Measurements from ENCODE around the gene HYOU1.

DNA sequence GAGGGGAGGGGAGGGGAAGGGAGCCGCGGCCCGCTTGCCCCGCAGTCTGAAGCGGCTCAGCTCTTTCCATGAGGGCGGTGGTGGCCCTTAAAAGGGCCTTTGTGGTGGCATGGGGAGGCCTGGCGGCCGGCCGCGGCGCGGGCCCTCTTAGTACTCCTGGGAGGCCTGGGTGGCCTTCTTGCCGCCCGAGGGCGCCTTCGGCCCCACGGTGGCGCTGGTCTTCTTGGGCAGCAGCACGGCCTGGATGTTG is 37.7 kb upstream of the HYOU1 start:
- no peak for TF ChIP-seq EZH2 (IDR thresholded peaks at IDR 0.05; ENCODE audit: borderline replicate concordance, low read depth, low read length, severe bottlenecking)
- TF ChIP-seq, protein P1, sequence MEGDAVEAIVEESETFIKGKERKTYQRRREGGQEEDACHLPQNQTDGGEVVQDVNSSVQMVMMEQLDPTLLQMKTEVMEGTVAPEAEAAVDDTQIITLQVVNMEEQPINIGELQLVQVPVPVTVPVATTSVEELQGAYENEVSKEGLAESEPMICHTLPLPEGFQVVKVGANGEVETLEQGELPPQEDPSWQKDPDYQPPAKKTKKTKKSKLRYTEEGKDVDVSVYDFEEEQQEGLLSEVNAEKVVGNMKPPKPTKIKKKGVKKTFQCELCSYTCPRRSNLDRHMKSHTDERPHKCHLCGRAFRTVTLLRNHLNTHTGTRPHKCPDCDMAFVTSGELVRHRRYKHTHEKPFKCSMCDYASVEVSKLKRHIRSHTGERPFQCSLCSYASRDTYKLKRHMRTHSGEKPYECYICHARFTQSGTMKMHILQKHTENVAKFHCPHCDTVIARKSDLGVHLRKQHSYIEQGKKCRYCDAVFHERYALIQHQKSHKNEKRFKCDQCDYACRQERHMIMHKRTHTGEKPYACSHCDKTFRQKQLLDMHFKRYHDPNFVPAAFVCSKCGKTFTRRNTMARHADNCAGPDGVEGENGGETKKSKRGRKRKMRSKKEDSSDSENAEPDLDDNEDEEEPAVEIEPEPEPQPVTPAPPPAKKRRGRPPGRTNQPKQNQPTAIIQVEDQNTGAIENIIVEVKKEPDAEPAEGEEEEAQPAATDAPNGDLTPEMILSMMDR (IDR thresholded peaks at IDR 0.05; ENCODE audit: borderline replicate concordance, extremely low read depth, low read length, poor library complexity, severe bottlenecking): peak; percentile 61

Measured in DND-41 (cell line).